Muscle layer of colon (tissue), 2 donors: ENCODE measurements around the gene CAMSAP1.

Experiments
- H3K27ac ChIP-seq: one replicate; pipeline ENCODE4 v1.7.0; 2013; ENCODE audit warnings: low read depth, mild to moderate bottlenecking, low read length, moderate library complexity
- H3K27me3 ChIP-seq, 2 donors: one replicate each; pipeline ENCODE4 v1.7.0; 2013; ENCODE audit warnings: low read length in 2 of 2, mild to moderate bottlenecking in 2 of 2; ENCODE audit not compliant: insufficient read depth in 2 of 2, control insufficient read depth in 1 of 2
- H3K36me3 ChIP-seq: one replicate; pipeline ENCODE4 v1.7.0; 2013; ENCODE audit warnings: mild to moderate bottlenecking, low read length; ENCODE audit not compliant: insufficient read depth
- H3K4me1 ChIP-seq: one replicate; pipeline ENCODE4 v1.7.0; 2013; ENCODE audit warnings: mild to moderate bottlenecking, low read length; ENCODE audit not compliant: insufficient read depth
- H3K4me3 ChIP-seq, 2 donors: one replicate each; pipeline ENCODE4 v1.7.0; 2013; ENCODE audit warnings: low read length in 2 of 2, low read depth in 1 of 2, mild to moderate bottlenecking in 1 of 2, moderate library complexity in 1 of 2
- H3K9ac ChIP-seq: one replicate; pipeline ENCODE4 v1.7.0; 2013; ENCODE audit warnings: low read length
- H3K9me3 ChIP-seq: one replicate; pipeline ENCODE4 v1.7.0; 2013; ENCODE audit warnings: mild to moderate bottlenecking, low read length
- donor health status: abdominal sarcoma.
- donor health status: Adenocarcinoma of cecum.

The CAMSAP1 gene

DNA sequence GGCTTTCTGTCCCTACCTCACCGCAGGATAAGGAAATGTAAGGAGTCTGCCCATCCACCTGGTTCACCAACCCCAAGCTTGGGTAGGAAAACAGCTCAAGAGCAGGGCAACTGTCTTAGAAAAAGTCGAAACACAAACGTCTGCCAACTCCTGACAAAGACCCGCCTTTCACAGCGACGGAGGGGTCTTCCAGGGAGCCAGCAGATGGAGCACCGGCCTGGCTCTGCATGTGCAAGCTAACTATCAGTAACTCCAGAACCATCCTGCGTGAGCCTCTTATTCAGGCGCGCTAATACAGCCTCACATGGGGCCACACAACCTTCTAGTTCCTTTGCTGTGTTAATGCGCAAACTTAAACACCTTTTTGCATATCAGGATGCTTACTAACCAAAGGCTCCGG, 26.9 kb downstream of the CAMSAP1 start:
- H3K9me3 ChIP-seq, result no peaks in the 10 kb centered on the region

GRCh38 chr9:135879619-135880018, 27.7 kb downstream of the CAMSAP1 start:
- H3K27ac ChIP-seq, result no peak overlapping the region
- no peak overlapping the region for H3K9ac ChIP-seq
- H3K36me3 ChIP-seq, result no peaks in the 10 kb centered on the region
- no peaks in the 10 kb centered on the region for H3K9me3 ChIP-seq
- H3K27me3 ChIP-seq, result no peaks in the 10 kb centered on the region
- no peaks in the 10 kb centered on the region for H3K4me1 ChIP-seq
- H3K4me3 ChIP-seq, result no peak overlapping the region

More for the DNA sequence above, 26.9 kb downstream of the CAMSAP1 start:
- no peaks in the 10 kb centered on the region for H3K36me3 ChIP-seq
- H3K4me1 ChIP-seq, result peaks cover 6% of the 10 kb centered on the region
- H3K4me3 ChIP-seq, result no peak overlapping the region
- no peak overlapping the region for H3K9ac ChIP-seq
- H3K27ac ChIP-seq, result no peak overlapping the region
- no peaks in the 10 kb centered on the region for H3K27me3 ChIP-seq

DNA sequence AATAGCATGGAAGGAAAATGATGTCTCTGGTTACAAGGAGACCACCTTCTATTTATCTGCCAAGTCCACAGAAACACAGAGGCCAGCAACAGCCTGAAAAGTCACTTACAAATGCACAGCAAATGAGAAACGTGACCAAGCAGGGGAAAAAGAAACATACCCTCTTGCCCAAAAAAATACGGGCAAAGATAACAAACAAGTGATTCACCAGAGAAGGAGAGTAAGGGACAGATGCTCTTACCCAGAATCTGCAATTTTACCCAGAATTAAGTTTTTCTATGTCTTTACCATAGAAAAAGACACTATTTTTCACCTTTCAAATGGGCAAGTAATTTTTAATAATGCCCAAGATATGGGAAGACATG, 28.1 kb downstream of the CAMSAP1 start:
- no peak overlapping the region for H3K9ac ChIP-seq
- no peaks in the 10 kb centered on the region for H3K36me3 ChIP-seq
- no peaks in the 10 kb centered on the region for H3K27me3 ChIP-seq
- H3K4me1 ChIP-seq, result no peaks in the 10 kb centered on the region
- no peak overlapping the region for H3K27ac ChIP-seq
- H3K9me3 ChIP-seq, result no peaks in the 10 kb centered on the region
- no peak overlapping the region for H3K4me3 ChIP-seq

- Histone ChIP-seq H3K4me1 (no peaks in the 10 kb centered on the region), H3K27ac (no peak overlapping the region), H3K9ac (no peak overlapping the region), H3K36me3 (no peaks in the 10 kb centered on the region), H3K4me3 (no peak overlapping the region), H3K27me3 (no peaks in the 10 kb centered on the region), H3K9me3 (no peaks in the 10 kb centered on the region)
These were observed 28.7 kb downstream of the CAMSAP1 start for GRCh38 chr9:135878528-135879236.

DNA sequence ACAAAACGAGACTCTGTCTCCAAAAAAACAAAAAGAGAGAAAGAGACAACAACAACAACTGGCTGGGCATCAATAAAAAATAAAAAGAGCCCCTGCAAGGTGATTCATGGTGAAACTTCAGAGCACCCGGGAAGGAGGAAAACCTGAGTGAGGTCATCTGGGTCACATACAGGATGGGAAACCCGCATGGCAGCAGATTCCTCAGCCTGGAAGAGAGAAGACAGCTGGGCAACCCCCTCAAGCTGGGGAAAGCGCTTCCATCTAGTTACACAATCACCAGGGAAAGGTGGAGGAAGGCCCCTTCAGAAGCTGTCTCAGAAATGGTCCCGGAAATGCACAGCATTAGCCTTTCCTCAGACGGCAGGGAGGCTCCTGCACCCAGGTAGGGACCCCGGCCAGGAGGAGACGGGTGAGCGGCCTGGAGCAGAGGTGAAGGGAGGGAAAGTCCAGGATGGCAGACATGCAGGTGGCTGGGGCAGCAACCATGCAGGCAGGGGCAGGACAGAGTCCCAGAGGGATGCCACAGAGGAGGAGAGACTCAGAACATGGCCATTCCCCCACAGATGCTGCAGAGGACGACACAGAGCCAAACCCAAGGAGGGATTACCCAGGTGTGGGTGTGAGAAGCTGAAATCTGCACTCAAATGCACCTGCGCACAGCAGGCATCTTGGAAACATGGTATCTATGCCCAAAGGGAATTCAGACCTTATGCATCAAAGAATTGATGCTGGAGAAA, 29.4 kb downstream of the CAMSAP1 start:
- no peaks in the 10 kb centered on the region for H3K4me1 ChIP-seq
- H3K4me3 ChIP-seq, result no peak overlapping the region
- no peaks in the 10 kb centered on the region for H3K9me3 ChIP-seq
- H3K9ac ChIP-seq, result no peak overlapping the region
- H3K27me3 ChIP-seq, result no peaks in the 10 kb centered on the region
- no peak overlapping the region for H3K27ac ChIP-seq
- no peaks in the 10 kb centered on the region for H3K36me3 ChIP-seq

DNA sequence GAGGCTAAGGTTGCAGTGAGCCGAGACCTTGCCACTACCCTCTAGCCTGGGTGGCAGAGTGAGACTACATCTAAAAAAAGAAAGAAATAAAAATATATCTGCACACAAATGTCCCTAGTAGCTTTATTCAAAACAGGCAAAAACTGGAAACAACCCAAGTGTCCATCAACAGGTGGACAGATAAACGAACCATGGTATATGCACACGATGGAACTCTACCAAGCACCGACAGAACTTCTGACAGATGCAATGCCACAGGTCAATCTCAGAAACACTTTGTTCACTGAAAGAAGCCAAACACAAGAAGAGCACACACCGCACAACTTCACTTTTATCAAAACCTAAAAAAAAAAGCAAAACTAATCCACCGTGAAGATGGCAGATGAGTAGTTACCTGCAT, 30.4 kb downstream of the CAMSAP1 start:
- Histone ChIP-seq H3K36me3 (no peaks in the 10 kb centered on the region), H3K4me1 (no peaks in the 10 kb centered on the region), H3K27me3 (no peaks in the 10 kb centered on the region), H3K4me3 (no peak overlapping the region), H3K27ac (no peak overlapping the region), H3K9me3 (no peaks in the 10 kb centered on the region), H3K9ac (no peak overlapping the region)

DNA sequence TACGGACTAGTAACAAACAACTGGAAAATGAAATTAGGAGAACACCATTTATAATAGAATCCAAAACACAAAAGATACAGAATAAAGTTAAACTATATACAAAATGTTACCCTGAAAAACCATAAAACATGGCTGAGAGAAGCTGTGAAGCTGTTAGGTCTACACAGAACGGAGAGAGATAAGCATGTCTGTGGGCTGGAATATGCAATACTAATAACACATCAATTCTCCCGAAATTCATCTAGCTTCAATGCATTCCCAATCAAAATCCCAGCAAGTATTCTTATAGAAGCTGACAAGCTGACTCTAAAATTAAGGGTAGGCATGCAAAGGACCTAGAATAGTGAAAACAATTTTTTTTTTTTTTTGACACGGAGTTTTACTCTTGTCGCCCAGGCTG, 32.5 kb downstream of the CAMSAP1 start:
- no peaks in the 10 kb centered on the region for H3K9me3 ChIP-seq
- no peaks in the 10 kb centered on the region for H3K27me3 ChIP-seq
- no peaks in the 10 kb centered on the region for H3K36me3 ChIP-seq
- H3K27ac ChIP-seq, result no peak overlapping the region
- no peaks in the 10 kb centered on the region for H3K4me1 ChIP-seq
- H3K4me3 ChIP-seq, result no peak overlapping the region
- H3K9ac ChIP-seq, result no peak overlapping the region

DNA sequence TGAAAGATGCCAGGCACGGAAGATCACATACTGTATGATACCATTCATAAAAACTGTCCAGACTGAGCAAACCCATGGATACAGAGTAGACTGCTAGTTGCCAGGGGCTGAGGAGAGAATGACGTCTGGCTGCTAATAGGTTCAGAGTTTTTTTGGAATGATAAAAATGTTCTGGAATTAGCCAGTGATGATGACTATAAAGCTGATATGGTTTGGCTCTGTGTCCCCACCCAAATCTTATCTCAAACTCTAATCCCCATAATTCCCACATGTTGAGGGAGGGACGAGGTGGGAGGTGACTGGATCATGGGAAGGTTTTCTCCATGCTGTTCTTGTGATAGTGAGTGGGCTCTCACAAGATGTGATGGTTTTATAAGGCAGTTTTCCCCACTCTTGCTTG, 37.4 kb downstream of the CAMSAP1 start:
- no peaks in the 10 kb centered on the region for H3K4me1 ChIP-seq
- H3K9ac ChIP-seq, result no peak overlapping the region
- no peaks in the 10 kb centered on the region for H3K9me3 ChIP-seq
- no peak overlapping the region for H3K27ac ChIP-seq
- H3K36me3 ChIP-seq, result peaks cover 4% of the 10 kb centered on the region
- no peaks in the 10 kb centered on the region for H3K27me3 ChIP-seq
- H3K4me3 ChIP-seq, result no peak overlapping the region

DNA sequence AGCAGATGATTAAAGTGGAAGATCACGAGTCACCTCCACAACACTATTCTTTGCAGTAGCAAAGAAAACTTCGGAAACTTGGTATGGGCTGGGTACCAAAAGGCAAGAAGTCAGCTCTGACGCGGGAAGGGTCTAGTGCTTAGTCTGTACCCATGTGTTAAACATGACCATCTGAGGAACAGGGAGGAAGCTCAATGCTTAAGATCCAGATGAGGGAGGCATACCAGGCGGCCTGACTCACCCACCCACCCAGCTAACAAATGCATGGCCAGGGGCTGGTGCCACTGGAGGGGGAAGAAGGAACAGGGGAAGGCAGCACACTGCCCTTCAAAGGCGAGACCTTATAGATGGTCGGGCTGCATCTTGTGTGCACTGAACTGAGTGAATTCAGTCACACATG, 41.8 kb downstream of the CAMSAP1 start:
- no peaks in the 10 kb centered on the region for H3K27me3 ChIP-seq
- peaks cover 4% of the 10 kb centered on the region for H3K36me3 ChIP-seq
- no peaks in the 10 kb centered on the region for H3K9me3 ChIP-seq
- H3K9ac ChIP-seq, result no peak overlapping the region
- no peak overlapping the region for H3K4me3 ChIP-seq
- H3K4me1 ChIP-seq, result peaks cover 6% of the 10 kb centered on the region
- no peak overlapping the region for H3K27ac ChIP-seq

DNA sequence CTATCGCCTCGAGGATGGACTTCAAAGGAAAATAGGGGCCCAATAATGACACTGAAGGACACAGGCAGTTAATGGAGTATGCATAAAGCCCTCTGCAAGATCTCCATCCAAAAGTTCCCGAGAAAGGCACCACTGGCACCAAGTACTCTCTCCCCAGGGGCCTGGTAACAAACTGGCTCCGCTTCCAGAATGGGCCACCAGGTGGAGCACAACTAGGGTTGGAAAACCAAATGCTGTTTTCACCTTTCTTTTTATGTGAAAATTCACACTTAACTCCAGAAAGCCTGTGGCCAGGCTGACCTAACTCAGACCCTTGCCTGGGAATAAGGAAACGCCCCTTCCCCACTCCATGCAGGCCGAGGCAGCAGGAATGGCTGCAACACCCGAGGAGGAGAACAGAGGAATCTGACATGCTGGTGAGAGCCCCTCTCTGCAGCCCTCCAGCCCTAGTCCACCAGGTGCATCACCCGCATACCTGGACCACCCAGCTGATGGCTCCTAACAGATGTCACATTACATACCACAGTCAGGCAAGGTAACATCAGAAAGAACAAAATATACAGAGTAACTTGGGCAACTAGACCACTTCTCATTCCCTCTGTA, 42.8 kb downstream of the CAMSAP1 start:
- Histone ChIP-seq H3K27ac (no peak overlapping the region), H3K4me3 (no peak overlapping the region), H3K9me3 (no peaks in the 10 kb centered on the region), H3K4me1 (peaks cover 6% of the 10 kb centered on the region), H3K36me3 (peaks cover 4% of the 10 kb centered on the region), H3K27me3 (no peaks in the 10 kb centered on the region), H3K9ac (no peak overlapping the region)

- no peak overlapping the region for H3K27ac ChIP-seq
- peaks cover 4% of the 10 kb centered on the region for H3K36me3 ChIP-seq
- no peaks in the 10 kb centered on the region for H3K27me3 ChIP-seq
- H3K4me3 ChIP-seq, result no peak overlapping the region
- H3K9ac ChIP-seq, result no peak overlapping the region
- no peaks in the 10 kb centered on the region for H3K9me3 ChIP-seq
- peaks cover 6% of the 10 kb centered on the region for H3K4me1 ChIP-seq
These were observed 44.5 kb downstream of the CAMSAP1 start for GRCh38 chr9:135862809-135863208.
